SKM-1 (cell line): ENCODE results near the gene PEPD.

Source experiments
- DNase-seq: peaks from one replicate; lab custom pipeline; 2025; ENCODE audit not compliant: unreplicated experiment; lab: John Stamatoyannopoulos, UW

PEPD gene

GRCh38 chr19:33366897-33367296 lies 154.7 kb downstream of the PEPD start:
- no peak for DNase-seq

- DNase-seq: no peak
These were observed 155.5 kb downstream of the PEPD start for GRCh38 chr19:33366127-33366526.

- no peak for DNase-seq
These were observed 155.9 kb downstream of the PEPD start for GRCh38 chr19:33365691-33366090.

DNA sequence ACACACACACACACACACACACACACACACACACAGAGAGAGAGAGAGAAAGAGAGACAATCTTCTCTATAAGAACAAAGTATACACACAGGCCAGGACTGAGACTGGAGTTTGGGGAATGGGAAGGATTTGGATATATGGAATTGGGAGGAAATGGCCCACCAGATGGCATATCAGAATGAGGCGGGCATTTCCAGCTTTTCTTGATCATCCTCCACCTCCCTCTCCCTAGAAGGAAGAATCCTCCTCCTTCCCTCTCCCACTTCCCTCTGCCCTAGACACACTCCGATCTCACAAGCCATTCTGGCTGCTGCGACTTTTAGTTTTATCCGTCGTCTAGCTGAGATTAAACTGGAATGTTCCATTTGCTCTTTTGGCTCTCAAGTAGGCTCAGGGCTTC lies 158.1 kb downstream of the PEPD start:
- no peak for DNase-seq

DNA sequence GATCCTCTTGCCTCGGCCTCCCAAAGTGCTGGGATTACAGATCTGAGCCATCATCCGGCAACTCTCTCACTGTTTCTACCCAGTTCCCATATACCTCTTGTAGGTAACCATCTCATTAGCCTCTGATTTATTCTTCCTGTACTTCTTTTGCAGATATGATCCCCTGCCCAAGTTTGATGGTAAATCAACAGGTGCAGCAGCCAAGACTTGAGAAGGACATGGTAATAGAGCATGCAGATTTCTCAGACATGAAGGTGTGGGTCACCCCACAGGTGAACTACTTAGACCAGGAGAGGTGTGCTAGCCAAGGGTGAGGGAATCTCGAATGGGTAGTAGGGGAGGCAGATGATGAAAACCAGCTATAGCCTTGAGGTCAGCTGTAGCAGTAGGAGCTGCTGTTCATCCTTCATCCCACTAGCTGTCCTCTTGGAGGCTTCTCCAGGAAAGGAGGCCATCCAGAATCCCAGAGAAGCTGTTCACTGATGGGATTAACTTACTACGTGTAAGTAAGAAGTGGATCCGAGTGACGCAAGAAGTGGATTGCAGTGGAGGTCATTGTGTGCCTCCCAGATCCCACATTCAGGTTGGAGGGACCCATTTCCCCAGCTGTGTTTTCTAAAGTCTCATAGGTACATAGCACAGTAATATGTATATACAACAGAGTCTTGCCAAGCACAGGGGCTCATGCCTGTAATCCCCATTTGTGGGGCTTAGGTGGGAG lies 158.9 kb downstream of the PEPD start:
- DNase-seq: no peak

- DNase-seq: no peak
These were observed 162.0 kb downstream of the PEPD start for GRCh38 chr19:33359581-33359980.

GRCh38 chr19:33358408-33358807 lies 163.2 kb downstream of the PEPD start:
- no peak for DNase-seq

DNA sequence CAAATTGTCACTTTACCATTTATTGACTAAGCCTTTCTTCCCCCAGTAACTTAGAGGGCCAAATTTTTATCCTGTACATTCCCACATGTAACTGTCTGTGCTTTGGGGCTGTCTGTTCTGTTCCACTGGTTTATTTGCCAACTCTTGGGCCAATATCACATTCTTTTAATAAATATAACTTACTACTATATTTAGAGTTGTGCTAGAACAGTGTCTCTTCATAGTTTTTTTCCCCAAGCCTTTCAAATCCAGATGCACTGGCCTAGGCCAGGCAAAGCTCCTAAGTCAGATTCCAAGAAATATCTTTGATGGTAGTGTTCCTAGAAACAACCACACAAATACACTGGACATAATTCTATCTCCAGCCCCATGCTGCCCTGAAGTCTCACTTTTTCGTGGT lies 164.0 kb downstream of the PEPD start:
- no peak for DNase-seq

- no peak for DNase-seq
These were observed 166.1 kb downstream of the PEPD start for GRCh38 chr19:33355535-33355934.

DNA sequence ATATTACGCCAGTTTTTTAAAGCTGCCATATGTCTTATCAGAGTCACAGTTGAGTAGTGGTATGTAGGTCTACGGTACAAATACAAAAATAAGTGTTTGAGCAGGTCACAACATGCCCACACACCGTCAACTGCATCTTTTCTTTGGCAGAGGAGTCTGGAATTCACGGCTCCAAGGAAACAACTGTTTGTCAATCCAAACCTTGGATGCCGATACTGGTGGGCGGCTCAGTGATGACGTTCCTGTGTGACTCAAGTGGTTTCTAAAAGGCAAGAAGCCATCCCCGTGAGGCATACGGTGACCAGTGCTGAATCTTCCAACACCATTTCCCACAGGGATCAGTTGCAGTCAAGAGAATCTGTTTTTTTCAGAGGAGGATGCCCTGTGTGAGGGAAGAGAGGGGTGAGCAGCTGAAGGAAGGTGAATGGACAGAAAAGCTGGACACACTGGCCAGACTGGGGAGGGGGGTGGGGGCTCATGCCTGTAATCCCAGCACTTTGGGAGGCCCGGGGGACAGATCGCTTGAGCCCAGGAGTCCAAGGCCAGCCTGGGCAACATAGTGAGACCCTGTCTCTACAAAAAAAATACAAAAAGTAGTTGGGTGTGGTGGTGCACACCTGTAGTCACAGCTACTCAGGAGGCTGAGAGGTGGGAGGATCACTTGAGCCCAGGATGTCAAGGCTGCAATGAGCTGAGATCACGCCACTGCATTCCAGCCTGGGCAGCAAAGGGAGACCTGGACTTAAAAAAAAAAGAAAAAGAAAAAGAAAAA lies 170.9 kb downstream of the PEPD start:
- DNase-seq: no peak

DNA sequence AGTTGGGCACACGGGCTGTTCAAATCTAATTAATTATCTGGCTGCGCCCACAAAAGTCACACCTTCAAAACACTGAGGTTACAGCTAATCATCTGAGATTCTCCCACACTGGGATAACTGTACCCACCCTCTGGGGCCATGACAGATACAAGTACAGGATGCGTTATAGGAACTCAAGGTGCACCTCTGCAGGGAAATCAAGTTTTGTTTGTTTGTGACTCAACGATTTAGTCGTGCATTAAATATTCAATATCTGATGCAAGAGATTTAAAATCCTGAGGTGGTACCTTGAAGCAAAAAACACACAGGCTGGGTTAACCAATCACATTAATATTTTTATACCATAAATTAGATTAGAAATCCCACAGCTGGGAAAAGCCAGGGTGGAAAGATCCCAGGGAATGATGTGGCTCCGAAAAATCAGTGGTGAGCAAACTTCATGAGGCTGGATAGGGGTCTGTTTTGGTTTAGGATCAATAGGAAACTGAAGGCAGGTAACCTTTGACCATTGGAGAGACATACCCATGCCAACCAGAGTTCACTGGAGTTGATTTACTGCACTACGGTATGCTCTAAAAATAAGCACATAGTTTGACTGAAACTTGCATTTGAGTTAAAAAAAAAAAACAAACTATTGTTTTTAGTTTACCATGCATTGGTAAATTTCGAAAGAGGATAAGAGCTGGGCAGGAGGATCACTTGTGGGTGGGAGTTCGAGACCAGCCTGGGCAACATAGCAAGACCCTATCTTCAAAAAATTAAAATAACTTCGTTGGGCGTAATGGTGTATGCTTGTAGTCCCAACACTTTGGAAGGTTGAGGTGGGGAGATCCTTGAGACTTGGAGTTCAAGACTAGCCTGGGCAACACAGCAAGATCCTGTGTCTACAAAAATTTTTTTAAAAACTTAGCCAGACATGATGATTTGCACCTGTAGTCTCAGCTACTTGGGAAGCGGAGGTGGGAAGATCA lies 172.0 kb downstream of the PEPD start:
- no peak for DNase-seq

DNA sequence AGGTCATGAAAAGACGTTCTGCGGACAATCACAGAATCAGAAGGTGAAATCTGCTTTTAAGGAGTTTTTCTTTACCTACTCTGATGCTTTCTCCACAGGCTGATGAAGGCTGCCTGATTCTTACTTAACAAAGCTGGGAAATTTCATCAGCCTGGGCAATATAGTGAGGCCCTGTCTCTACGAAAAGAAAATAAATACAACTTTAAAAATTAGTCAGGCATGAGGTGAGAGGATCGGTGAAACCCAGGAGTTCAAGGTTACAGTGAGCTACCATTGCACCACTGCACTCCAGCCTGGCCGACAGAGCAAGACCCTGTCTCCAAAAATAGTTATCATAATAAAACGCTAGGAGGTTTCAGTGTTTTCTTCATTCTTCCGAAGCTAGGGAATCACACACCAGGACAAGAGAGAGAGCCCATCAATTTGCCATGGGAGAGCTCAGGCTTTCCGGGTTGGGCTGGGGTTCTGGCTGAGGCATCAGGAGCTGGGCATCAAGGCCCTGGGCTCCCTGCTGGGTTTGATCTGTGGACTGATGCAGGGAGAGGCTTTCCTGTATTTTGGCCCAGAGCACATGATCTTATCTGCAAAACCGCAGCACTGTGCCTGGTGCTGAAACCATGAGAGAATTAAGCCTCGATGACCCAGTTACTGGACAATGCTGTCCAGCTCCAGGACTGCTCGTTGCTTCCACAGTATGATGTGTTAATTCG lies 173.1 kb downstream of the PEPD start:
- DNase-seq: no peak

- DNase-seq: no peak
These were observed 174.3 kb downstream of the PEPD start for GRCh38 chr19:33347300-33347699.

DNA sequence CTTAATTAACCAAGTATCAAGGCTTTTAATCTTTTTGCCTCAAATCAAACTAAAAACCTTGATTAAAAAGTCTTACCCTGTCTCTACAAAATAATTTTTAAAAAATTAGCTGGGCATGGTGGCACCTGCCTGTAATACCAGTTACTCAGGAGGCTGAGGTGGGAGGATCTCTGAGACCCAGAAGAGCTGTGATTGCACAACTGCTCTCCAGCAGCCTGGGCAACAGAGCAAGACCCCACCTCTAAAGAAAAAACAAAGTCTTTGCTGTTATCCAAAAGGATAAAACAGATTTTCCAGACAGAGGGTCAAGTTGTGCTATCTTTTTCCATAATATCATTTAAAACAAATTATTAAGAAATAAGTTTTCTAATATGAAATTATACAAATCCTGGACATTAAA lies 174.9 kb downstream of the PEPD start:
- DNase-seq: no peak

DNA sequence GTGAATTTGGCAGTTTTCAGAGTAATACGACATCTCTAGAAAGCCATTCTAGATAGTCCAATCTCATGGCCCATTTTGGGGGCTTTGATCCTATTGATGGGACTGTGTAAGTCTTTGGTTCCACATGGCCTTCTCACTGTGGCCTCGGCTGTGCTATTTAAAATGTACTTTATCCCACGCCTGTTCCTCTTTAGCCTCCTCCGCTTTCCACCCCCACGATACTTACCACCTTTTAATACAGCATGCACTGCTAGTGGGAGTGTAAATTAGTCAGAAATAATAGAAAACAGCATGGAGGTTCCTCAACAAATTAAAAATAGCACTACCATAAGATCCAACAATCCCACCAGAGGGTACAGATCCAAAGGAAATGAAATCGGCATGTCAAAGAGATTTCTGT lies 176.4 kb downstream of the PEPD start:
- no peak for DNase-seq

- no peak for DNase-seq
These were observed 177.0 kb downstream of the PEPD start for GRCh38 chr19:33344573-33344925.

DNA sequence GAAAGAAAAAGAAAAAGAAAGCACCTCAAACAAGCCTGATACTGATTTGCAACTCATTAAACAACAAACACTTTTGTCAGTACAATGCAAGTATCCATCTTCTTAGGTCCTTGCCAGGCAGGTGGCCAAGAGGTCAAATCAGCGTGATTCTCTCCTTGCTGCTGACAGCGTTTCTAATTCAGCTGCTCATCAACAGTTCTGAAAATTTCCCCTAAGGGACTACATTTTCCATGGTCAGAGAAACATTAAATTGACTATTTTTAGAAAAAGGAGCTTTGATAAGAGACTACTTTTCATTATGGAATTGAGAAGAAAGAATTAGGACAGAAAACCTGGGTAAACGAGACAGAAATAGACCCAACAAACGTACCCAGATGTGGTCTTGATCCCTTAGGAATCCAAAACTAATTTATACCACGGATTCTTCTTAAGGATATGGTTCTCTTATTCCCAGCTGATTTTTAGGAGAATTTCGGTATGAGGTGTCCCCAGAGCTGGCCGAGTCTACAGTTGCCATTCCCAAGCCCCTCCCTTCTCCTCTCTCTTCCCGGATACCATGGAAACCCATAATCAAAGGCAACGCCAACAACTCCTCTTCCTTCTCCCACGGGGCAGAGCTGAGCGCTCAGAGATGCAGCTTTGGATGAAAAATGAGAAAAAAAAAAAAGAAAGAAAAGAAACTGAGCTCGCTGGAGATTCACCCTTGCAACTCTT lies 177.6 kb downstream of the PEPD start:
- no peak for DNase-seq

GRCh38 chr19:33343301-33343700 lies 178.3 kb downstream of the PEPD start:
- no peak for DNase-seq

- DNase-seq: no peak
These were observed 180.6 kb downstream of the PEPD start for GRCh38 chr19:33340991-33341390.
